Stomach (tissue), 4 donors: ENCODE results near the gene KISS1R.

ENCODE experiments used
- POLR2A ChIP-seq, 4 donors: fragments of 450-650 bp; IDR thresholded peaks; one replicate each; pipeline ENCODE4 v1.6.1; 2016; ENCODE audit warnings: antibody characterized with exemption in 4 of 4, control low read depth in 2 of 4, mild to moderate bottlenecking in 1 of 4, moderate library complexity in 1 of 4
- TF ChIP-seq, protein P1 (sequence below), 7 experiments: fragments of 450-650 bp in 4 of 7; fragments of 200-600 bp in 3 of 7; sonication (generic) in 3 of 7; IDR thresholded peaks; one replicate each; pipeline ENCODE4 v1.5.1; 2016 to 2019; ENCODE audit warnings: antibody characterized with exemption in 7 of 7, control low read depth in 2 of 7, mild to moderate bottlenecking in 1 of 7

GRCh38 chr19:934197-934840, 17.2 kb downstream of the KISS1R start:
- TF ChIP-seq, protein P1, sequence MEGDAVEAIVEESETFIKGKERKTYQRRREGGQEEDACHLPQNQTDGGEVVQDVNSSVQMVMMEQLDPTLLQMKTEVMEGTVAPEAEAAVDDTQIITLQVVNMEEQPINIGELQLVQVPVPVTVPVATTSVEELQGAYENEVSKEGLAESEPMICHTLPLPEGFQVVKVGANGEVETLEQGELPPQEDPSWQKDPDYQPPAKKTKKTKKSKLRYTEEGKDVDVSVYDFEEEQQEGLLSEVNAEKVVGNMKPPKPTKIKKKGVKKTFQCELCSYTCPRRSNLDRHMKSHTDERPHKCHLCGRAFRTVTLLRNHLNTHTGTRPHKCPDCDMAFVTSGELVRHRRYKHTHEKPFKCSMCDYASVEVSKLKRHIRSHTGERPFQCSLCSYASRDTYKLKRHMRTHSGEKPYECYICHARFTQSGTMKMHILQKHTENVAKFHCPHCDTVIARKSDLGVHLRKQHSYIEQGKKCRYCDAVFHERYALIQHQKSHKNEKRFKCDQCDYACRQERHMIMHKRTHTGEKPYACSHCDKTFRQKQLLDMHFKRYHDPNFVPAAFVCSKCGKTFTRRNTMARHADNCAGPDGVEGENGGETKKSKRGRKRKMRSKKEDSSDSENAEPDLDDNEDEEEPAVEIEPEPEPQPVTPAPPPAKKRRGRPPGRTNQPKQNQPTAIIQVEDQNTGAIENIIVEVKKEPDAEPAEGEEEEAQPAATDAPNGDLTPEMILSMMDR (IDR thresholded peaks at IDR 0.05), result no peak
- TF ChIP-seq POLR2A (IDR thresholded peaks at IDR 0.05), result no peak
